ENCODE measurements around the gene COG5.
"Not testable (repeated sequence)": the region's sequence is repeated elsewhere in the genome, so short reads cannot be mapped to it uniquely, and the experiment has no call there.

Gene COG5

GRCh38 chr7:107224374-107225223, 339.1 kb downstream of the COG5 start:
- DNase-seq (ENCODE audit: low read depth in 2 of 2): no peak

- DNase-seq (ENCODE audit: low read depth in 2 of 2): not testable (repeated sequence)
Observed at GRCh38 chr7:107220806-107221205, 342.9 kb downstream of the COG5 start.

GRCh38 chr7:107220356-107220755, 343.4 kb downstream of the COG5 start:
- no peak for DNase-seq (ENCODE audit: low read depth in 2 of 2)

GRCh38 chr7:107219563-107220244, 344.0 kb downstream of the COG5 start:
- no peak for DNase-seq (ENCODE audit: low read depth in 2 of 2)

- no peak for DNase-seq (ENCODE audit: low read depth in 2 of 2)
Observed at GRCh38 chr7:107213945-107214344, 349.8 kb downstream of the COG5 start.

- DNase-seq (ENCODE audit: low read depth in 2 of 2): no peak
Observed at GRCh38 chr7:107213193-107213788, 350.4 kb downstream of the COG5 start.

GRCh38 chr7:107212725-107213124, 351.0 kb downstream of the COG5 start:
- no peak for DNase-seq (ENCODE audit: low read depth in 2 of 2)

GRCh38 chr7:107210400-107210799, 353.3 kb downstream of the COG5 start:
- DNase-seq (ENCODE audit: low read depth in 2 of 2): no peak

GRCh38 chr7:107209565-107209964, 354.2 kb downstream of the COG5 start:
- no peak for DNase-seq (ENCODE audit: low read depth in 2 of 2)

- DNase-seq (ENCODE audit: low read depth in 2 of 2): no peak
Observed at GRCh38 chr7:107208563-107208962, 355.2 kb downstream of the COG5 start.

GRCh38 chr7:107208024-107208521, 355.6 kb downstream of the COG5 start:
- no peak for DNase-seq (ENCODE audit: low read depth in 2 of 2)

- no peak for DNase-seq (ENCODE audit: low read depth in 2 of 2)
Observed at GRCh38 chr7:107207459-107207858, 356.3 kb downstream of the COG5 start.

- DNase-seq (ENCODE audit: low read depth in 2 of 2): no peak
Observed at GRCh38 chr7:107206706-107207105, 357.0 kb downstream of the COG5 start.

- no peak for DNase-seq (ENCODE audit: low read depth in 2 of 2)
Observed at GRCh38 chr7:107206136-107206535, 357.6 kb downstream of the COG5 start.

- no peak for DNase-seq (ENCODE audit: low read depth in 2 of 2)
Observed at GRCh38 chr7:107203607-107204006, 360.1 kb downstream of the COG5 start.

- no peak for DNase-seq (ENCODE audit: low read depth in 2 of 2)
Observed at GRCh38 chr7:107201795-107202450, 361.8 kb downstream of the COG5 start.

GRCh38 chr7:107196834-107197610, 366.7 kb downstream of the COG5 start:
- DNase-seq (ENCODE audit: low read depth in 2 of 2): no peak

- no peak for DNase-seq (ENCODE audit: low read depth in 2 of 2)
Observed at GRCh38 chr7:107194052-107194451, 369.7 kb downstream of the COG5 start.

- DNase-seq (ENCODE audit: low read depth in 2 of 2): no peak
Observed at GRCh38 chr7:107190090-107190489, 373.6 kb downstream of the COG5 start.

GRCh38 chr7:107187774-107188173, 375.9 kb downstream of the COG5 start:
- DNase-seq (ENCODE audit: low read depth in 2 of 2): no peak

- DNase-seq (ENCODE audit: low read depth in 2 of 2): no peak
Observed at GRCh38 chr7:107186240-107186639, 377.5 kb downstream of the COG5 start.
